ENCODE data around the gene CADPS.

The CADPS gene

DNA sequence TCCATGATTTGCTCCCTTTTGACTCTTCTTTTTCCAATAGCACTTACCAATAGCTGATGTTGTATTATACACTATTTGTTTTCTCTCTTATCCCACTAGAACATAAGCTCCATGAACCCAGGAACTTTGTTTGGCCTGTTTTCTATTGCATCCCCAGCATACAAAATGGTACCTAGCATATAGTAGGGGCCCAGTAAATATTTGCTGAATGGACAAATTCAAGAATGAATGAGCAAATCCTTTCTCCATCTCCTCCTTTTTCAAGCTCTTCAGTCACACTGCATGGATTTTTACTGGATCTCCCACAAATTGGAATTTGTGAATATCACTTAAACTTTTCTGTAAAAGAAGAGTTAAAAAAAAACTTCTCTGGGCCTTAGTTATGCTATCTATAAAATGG is 435.2 kb downstream of the CADPS start:
- Histone ChIP-seq H3K9me3 (ENCODE audit: control insufficient read depth, low read length) (no peaks in the 10 kb centered on the region), H3K27ac (ENCODE audit: low read depth, low read length, severe bottlenecking) (no peak overlapping the region), H3K4me3 (ENCODE audit: extremely low read depth, insufficient read depth, low read length, poor library complexity, severe bottlenecking) (no peak overlapping the region), H3K4me1 (ENCODE audit: control insufficient read depth, insufficient read depth, low read length, poor library complexity, severe bottlenecking) (no peaks in the 10 kb centered on the region), H3K36me3 (ENCODE audit: control insufficient read depth, insufficient read depth, low read length) (no peaks in the 10 kb centered on the region)

DNA sequence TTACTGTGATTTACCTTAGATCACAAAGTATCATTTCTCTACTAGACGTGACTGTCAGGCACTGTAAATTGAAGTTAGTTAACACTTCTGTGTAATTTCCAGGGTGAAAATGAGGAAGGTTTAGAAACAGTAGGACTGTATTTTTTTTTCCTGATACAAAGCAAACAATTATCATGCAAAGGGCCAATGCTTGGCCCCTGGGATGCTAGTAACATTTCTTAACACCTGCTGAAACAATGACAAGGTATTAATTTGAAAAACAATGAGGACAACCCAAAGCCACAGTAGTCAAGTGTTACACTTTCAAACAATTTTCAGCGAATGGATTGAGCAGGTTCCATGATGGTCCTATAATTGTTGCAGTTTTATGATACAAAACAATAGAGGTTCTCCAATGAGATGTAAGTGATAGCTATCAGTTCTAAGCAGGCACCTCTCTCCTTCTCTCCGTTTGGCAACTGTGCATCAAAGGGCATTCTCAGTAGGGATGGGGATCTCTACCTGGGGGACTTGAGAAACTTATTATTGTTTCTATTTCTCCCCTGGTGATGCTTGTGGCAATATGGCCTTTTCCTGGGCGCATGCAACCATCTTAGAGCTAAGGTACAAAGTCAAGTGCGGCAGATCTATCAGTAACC is 435.9 kb downstream of the CADPS start:
- Histone ChIP-seq H3K27ac (ENCODE audit: low read depth, low read length, severe bottlenecking) (no peak overlapping the region), H3K4me1 (ENCODE audit: control insufficient read depth, insufficient read depth, low read length, poor library complexity, severe bottlenecking) (no peaks in the 10 kb centered on the region), H3K36me3 (ENCODE audit: control insufficient read depth, insufficient read depth, low read length) (no peaks in the 10 kb centered on the region), H3K4me3 (ENCODE audit: extremely low read depth, insufficient read depth, low read length, poor library complexity, severe bottlenecking) (no peak overlapping the region), H3K9me3 (ENCODE audit: control insufficient read depth, low read length) (no peaks in the 10 kb centered on the region)
- WGBS, 2 experiments (ENCODE audit: insufficient coverage in 2 of 2): 44 to 71% methylated on average over 1 to 3 of the region's 5 CpGs

DNA sequence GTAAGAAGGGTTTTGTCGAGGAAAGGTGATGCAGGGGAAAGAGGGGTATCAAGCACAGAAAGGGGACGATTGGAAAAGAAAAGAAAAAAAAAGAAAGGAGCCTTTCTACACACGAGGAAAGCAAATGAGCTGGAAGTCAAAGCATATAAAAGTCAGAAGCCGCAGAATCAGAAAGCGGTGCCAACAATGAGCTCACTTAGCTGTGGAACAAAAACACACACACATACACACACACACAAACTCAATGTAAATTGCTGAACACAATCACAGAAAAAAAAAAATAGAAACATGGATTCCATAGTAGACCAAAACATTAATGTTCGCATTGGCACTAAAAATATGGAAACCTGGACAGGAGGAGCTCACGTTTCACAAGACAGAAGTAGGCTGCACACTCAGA is 438.4 kb downstream of the CADPS start:
- H3K4me1 ChIP-seq (ENCODE audit: control insufficient read depth, insufficient read depth, low read length, poor library complexity, severe bottlenecking): no peaks in the 10 kb centered on the region
- H3K4me3 ChIP-seq (ENCODE audit: extremely low read depth, insufficient read depth, low read length, poor library complexity, severe bottlenecking): no peak overlapping the region
- no peaks in the 10 kb centered on the region for H3K9me3 ChIP-seq (ENCODE audit: control insufficient read depth, low read length)
- no peak overlapping the region for H3K27ac ChIP-seq (ENCODE audit: low read depth, low read length, severe bottlenecking)
- 81 to 87% methylated on average over 3 to 6 of the region's 7 CpGs for WGBS, 2 experiments (ENCODE audit: insufficient coverage in 2 of 2)
- H3K36me3 ChIP-seq (ENCODE audit: control insufficient read depth, insufficient read depth, low read length): no peaks in the 10 kb centered on the region

DNA sequence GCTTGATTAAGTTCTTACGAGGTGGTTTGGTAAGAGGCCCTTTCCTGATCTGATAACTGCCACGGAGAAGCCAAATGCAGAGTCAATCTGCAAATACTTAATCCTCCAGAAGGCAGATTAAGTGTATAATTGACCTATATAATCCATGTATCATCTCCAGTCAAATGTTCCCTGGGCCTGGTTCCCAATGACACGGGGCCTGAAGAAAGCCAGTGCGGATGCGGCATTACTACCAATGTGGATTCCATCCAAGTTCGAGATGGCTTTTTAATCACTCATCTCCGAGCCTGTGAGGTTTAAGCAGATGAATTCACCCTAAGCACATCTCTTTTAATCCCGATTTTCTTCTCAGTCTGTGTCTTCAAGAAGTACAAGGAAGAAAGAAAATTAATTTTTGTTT is 441.8 kb downstream of the CADPS start:
- 89 to 90% methylated on average over 5 to 7 of the region's 8 CpGs for WGBS, 2 experiments (ENCODE audit: insufficient coverage in 2 of 2)
- Histone ChIP-seq H3K4me3 (ENCODE audit: extremely low read depth, insufficient read depth, low read length, poor library complexity, severe bottlenecking) (no peak overlapping the region), H3K27ac (ENCODE audit: low read depth, low read length, severe bottlenecking) (no peak overlapping the region), H3K9me3 (ENCODE audit: control insufficient read depth, low read length) (no peaks in the 10 kb centered on the region), H3K36me3 (ENCODE audit: control insufficient read depth, insufficient read depth, low read length) (no peaks in the 10 kb centered on the region), H3K4me1 (ENCODE audit: control insufficient read depth, insufficient read depth, low read length, poor library complexity, severe bottlenecking) (no peaks in the 10 kb centered on the region)

DNA sequence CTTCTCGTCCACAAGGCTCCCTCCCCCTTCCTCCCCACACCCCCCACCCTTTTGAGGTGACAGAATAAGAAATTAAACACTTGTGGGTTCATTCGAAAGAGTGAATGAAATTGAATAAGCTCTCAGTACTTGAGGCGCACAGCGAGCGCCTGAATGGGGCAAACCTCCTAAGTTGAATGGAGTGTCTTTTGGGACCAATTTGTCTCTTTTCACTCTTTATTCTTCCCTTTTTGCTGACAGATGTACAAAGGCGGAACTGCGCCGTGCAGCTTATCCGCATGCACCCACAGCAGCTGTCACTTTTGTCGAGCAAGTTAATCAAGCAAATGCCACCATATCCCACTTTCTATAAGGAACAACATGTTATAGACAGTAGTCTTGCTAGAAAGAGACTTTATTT is 454.0 kb downstream of the CADPS start:
- 85 to 88% methylated on average over 3 to 6 of the region's 10 CpGs for WGBS, 2 experiments (ENCODE audit: insufficient coverage in 2 of 2)
- H3K4me3 ChIP-seq (ENCODE audit: extremely low read depth, insufficient read depth, low read length, poor library complexity, severe bottlenecking): no peak overlapping the region
- no peak overlapping the region for H3K27ac ChIP-seq (ENCODE audit: low read depth, low read length, severe bottlenecking)
- no peaks in the 10 kb centered on the region for H3K36me3 ChIP-seq (ENCODE audit: control insufficient read depth, insufficient read depth, low read length)
- no peaks in the 10 kb centered on the region for H3K9me3 ChIP-seq (ENCODE audit: control insufficient read depth, low read length)
- no peaks in the 10 kb centered on the region for H3K4me1 ChIP-seq (ENCODE audit: control insufficient read depth, insufficient read depth, low read length, poor library complexity, severe bottlenecking)

DNA sequence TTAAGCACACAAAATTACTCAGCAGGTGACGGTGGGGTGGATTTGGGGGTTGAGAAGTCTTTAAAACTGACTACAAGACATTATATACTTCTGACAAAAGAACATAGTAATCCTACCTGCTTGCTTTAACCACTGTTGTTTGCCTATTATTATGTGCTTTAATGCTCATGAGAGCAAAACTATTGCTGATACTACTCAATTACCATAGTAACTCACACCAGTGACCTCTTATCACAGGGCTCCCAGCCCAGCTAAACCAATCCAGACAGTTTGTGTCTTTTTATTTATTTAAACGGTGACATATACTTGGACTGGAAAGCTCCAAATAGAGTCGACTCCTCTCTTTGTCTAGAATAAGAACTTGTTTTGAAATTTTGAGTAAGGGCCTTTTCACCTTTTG is 459.1 kb downstream of the CADPS start:
- 49 to 70% methylated on average over 2 of the region's 3 CpGs for WGBS, 2 experiments (ENCODE audit: insufficient coverage in 2 of 2)
- no peaks in the 10 kb centered on the region for H3K36me3 ChIP-seq (ENCODE audit: control insufficient read depth, insufficient read depth, low read length)

DNA sequence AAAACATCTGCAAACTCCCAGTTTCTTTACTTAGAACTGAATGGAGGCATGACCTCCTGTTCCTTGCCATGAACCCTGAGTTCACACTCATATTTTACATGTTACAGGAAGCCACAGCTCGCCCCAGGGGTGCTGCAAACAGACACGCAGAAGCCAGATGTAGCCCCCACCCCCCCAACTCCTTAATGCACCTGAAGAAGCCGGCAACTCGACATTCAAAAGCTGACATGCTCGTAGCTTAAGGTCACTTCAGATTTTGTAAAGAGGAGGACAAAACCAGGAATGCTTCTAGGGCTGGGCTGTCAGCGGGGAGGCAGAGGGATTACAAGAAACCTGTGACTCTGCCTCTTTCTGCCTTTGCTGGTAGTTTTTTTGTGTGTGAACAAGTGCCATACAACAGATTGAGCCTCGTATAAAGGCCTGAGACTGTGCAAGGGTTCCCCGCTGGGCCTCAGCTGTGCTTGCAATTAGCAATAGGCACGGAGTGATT is 459.9 kb downstream of the CADPS start:
- Histone ChIP-seq H3K36me3 (ENCODE audit: control insufficient read depth, insufficient read depth, low read length) (no peaks in the 10 kb centered on the region), H3K27ac (ENCODE audit: low read depth, low read length, severe bottlenecking) (no peak overlapping the region), H3K4me3 (ENCODE audit: extremely low read depth, insufficient read depth, low read length, poor library complexity, severe bottlenecking) (no peak overlapping the region), H3K9me3 (ENCODE audit: control insufficient read depth, low read length) (no peaks in the 10 kb centered on the region), H3K4me1 (ENCODE audit: control insufficient read depth, insufficient read depth, low read length, poor library complexity, severe bottlenecking) (peaks cover 4% of the 10 kb centered on the region)
- WGBS, 2 experiments (ENCODE audit: insufficient coverage in 2 of 2): 10 to 14% methylated on average over 5 to 7 of the region's 9 CpGs

More for the DNA sequence above, 459.1 kb downstream of the CADPS start:
- no peak overlapping the region for H3K27ac ChIP-seq (ENCODE audit: low read depth, low read length, severe bottlenecking)
- peaks cover 4% of the 10 kb centered on the region for H3K4me1 ChIP-seq (ENCODE audit: control insufficient read depth, insufficient read depth, low read length, poor library complexity, severe bottlenecking)
- H3K9me3 ChIP-seq (ENCODE audit: control insufficient read depth, low read length): no peaks in the 10 kb centered on the region
- H3K4me3 ChIP-seq (ENCODE audit: extremely low read depth, insufficient read depth, low read length, poor library complexity, severe bottlenecking): no peak overlapping the region

DNA sequence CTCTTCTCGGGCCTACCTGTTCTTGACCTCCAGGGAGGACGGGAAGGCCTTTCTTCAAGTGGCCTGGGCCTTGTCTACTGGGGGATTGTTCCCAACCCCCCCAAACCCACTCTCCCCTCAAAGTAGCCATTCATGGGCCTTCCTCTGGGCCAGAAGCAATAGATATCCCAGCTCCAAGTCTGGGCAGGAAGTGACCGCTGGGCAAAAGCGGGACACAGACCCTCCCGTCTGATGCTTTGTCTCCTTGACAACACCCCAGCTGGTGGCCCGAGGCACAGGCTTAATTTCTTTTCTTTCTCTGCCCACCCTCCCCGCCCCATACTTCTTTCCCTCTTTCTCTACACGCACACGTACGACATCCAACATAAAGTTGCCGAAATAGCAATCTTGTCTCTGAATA is 460.4 kb downstream of the CADPS start:
- H3K4me1 ChIP-seq (ENCODE audit: control insufficient read depth, insufficient read depth, low read length, poor library complexity, severe bottlenecking): peaks cover 4% of the 10 kb centered on the region
- no peak overlapping the region for H3K4me3 ChIP-seq (ENCODE audit: extremely low read depth, insufficient read depth, low read length, poor library complexity, severe bottlenecking)
- no peaks in the 10 kb centered on the region for H3K9me3 ChIP-seq (ENCODE audit: control insufficient read depth, low read length)
- 24 to 25% methylated on average over 6 to 7 of the region's 11 CpGs for WGBS, 2 experiments (ENCODE audit: insufficient coverage in 2 of 2)
- H3K36me3 ChIP-seq (ENCODE audit: control insufficient read depth, insufficient read depth, low read length): no peaks in the 10 kb centered on the region
- no peak overlapping the region for H3K27ac ChIP-seq (ENCODE audit: low read depth, low read length, severe bottlenecking)

DNA sequence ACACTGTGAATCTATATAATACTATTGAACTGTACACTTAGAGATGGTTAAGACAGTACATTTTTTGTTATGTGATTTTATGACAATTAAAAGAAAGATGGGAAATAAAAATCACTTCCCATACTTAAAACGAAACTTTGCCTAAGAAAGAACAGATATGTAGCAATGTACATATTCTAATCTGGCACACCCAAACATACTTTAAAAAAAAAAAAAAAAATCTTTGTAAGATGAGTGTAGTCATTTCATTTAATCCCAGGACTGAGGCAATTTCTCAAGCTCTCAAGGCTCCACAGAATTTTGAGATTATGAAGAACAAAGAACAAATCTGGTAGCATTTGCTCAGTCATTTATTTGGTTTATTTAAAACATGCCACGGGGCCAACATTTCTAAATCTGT is 461.5 kb downstream of the CADPS start:
- Histone ChIP-seq H3K27ac (ENCODE audit: low read depth, low read length, severe bottlenecking) (no peak overlapping the region), H3K4me3 (ENCODE audit: extremely low read depth, insufficient read depth, low read length, poor library complexity, severe bottlenecking) (no peak overlapping the region), H3K4me1 (ENCODE audit: control insufficient read depth, insufficient read depth, low read length, poor library complexity, severe bottlenecking) (peaks cover 4% of the 10 kb centered on the region), H3K36me3 (ENCODE audit: control insufficient read depth, insufficient read depth, low read length) (no peaks in the 10 kb centered on the region), H3K9me3 (ENCODE audit: control insufficient read depth, low read length) (no peaks in the 10 kb centered on the region)
- 86 to 100% methylated on average over 1 of the region's 2 CpGs for WGBS, 2 experiments (ENCODE audit: insufficient coverage in 2 of 2)

DNA sequence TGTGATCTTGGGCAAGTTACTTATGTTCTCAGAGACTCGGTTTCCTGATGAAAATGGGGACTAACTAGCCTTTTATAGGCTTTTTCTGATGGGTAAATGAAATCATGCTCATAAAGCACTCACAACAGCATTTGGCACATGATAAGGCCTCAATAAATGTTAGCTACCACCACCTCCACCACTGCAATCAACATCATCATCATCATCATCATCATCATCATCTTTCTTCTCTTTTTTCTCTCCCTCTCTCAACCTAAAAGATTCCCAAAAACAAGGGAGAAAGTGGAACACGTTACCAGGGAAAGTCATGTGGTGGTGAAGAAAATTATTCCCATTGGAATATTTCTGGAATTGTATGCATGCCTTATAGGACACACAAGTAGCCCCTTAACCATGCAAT is 468.3 kb downstream of the CADPS start:
- WGBS, 2 experiments (ENCODE audit: insufficient coverage in 2 of 2): no CpG with 5 or more reads among the region's 2 CpGs
- Histone ChIP-seq H3K4me1 (ENCODE audit: control insufficient read depth, insufficient read depth, low read length, poor library complexity, severe bottlenecking) (no peaks in the 10 kb centered on the region), H3K27ac (ENCODE audit: low read depth, low read length, severe bottlenecking) (no peak overlapping the region), H3K36me3 (ENCODE audit: control insufficient read depth, insufficient read depth, low read length) (no peaks in the 10 kb centered on the region), H3K9me3 (ENCODE audit: control insufficient read depth, low read length) (no peaks in the 10 kb centered on the region), H3K4me3 (ENCODE audit: extremely low read depth, insufficient read depth, low read length, poor library complexity, severe bottlenecking) (no peak overlapping the region)

DNA sequence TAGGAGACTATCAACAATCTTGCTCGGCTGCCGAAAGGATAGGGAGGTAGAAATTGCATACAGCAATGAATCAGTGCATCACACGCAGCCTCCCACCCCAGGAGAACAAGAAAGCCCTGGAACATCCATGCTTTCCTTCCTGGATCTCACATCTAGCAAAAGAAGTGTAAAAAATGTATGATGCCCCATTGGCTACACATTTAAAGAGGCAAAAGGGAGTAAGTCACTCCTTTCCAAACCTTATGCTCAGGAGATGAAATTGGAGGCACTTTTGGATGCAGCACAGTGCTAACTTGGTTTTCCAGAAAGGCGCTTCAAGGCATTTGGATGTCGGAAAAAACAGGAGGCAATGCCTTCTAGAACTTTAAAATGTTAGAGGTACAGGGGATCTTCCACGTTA is 469.6 kb downstream of the CADPS start:
- H3K9me3 ChIP-seq (ENCODE audit: control insufficient read depth, low read length): no peaks in the 10 kb centered on the region
- no peaks in the 10 kb centered on the region for H3K4me1 ChIP-seq (ENCODE audit: control insufficient read depth, insufficient read depth, low read length, poor library complexity, severe bottlenecking)
- H3K36me3 ChIP-seq (ENCODE audit: control insufficient read depth, insufficient read depth, low read length): no peaks in the 10 kb centered on the region
- H3K27ac ChIP-seq (ENCODE audit: low read depth, low read length, severe bottlenecking): no peak overlapping the region
- WGBS, 2 experiments (ENCODE audit: insufficient coverage in 2 of 2): 82 to 86% methylated on average over 3 to 4 of the region's 6 CpGs
- H3K4me3 ChIP-seq (ENCODE audit: extremely low read depth, insufficient read depth, low read length, poor library complexity, severe bottlenecking): no peak overlapping the region

All from mesodermal cell (in vitro differentiated cells).